ENCODE results near the gene PPP1R27.
A peak's percentile ranks its signal among the peaks of the same experiment; 100 is the strongest.

Gene PPP1R27

DNA sequence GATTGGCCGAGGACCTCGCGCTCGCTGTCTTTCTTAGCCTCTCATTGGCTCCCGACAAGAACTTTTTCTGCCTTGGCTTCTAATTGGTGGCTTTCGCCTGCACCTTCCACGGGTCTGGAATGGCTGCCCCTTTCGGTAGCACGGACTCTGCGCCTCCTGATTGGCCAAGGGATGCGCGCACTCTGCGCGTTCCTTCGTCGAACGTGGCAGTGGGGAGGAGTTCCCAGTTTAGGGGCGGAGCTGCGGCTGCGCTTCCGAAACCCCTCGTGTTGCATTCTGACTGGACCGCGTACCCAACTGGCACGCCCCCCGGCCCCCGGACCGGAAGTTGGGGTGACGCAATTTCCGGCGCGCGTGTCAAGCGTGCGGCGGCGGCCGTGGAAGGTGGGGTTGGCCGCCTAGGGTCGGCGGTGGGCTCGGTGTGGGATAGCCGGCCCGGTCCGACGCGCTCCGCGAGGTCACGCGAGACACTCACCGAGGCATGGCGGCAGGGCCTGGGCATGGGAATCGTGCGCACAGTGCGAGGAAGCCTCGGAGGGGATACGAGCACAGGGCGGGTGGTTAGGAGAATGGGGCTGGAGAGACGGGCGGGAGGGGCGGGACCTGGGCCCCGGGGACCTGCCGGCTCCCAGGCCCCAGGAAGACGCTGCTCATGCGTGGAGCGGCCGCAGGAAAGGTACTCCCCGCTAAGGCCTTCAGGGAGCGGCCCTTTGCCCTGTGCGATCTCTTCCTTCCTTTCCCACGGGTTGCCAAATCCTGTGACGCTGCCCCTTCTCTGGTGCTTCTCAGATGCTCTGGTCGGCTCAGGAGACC, 26.1 kb upstream of the PPP1R27 start:
- DNase-seq (ENCODE audit: low read depth in 3 of 3) = peak; percentile 98 to 99 (median 98)

GRCh38 chr17:81859906-81860755, 25.3 kb upstream of the PPP1R27 start, which contains the start of gene P4HB:
TSS of gene P4HB (minus strand) at chr17:81860535. CDS start at chr17:81860471, 64 bp downstream.
- DNase-seq (ENCODE audit: low read depth in 3 of 3) = peak in 2 of 3 experiments; percentile 94 to 97

DNA sequence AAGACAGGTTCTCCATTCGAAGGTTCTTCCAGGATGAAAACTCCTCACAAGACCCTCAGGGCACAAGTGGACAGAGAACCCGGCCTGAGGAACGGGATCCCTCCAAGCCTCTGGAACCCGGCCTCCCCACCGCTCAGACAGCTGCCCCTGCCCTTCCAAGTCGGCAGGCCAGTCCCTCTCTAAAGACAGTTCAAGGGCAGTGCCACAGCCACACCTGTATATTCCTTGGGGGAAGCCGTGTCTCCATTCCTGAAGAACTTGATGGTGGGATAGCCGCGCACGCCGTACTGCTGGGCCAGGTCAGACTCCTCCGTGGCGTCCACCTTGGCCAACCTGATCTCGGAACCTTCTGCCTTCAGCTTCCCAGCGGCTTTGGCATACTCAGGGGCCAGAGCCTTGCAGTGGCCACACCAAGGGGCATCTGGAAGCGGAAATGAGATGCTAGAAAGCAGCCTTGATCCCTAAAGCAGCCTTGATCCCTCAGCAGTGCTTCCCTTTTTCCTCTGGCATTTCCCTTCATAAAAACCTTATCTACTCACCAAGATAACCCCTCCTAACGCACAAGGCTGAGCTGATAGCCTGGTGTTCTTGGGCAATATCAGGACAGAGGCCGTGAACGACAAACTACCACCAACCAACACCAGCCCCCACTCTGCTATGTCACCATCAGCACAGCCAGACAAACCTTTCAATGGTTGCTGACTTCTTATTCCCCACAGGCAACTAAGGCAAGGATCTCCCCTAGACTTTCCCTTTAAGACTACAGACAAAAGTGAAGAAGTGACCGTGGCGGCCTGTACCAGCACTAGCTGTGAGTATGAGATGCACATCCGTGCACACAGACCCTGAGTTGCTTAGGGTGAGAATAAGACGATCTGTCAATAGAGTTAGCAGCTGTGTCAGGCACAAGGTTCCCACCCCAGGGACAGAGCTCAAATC, 24.4 kb upstream of the PPP1R27 start:
- no peak for DNase-seq (ENCODE audit: low read depth in 3 of 3)

GRCh38 chr17:81858170-81858966, 23.5 kb upstream of the PPP1R27 start:
- DNase-seq (ENCODE audit: low read depth in 3 of 3) = no peak

GRCh38 chr17:81854974-81855774, 20.3 kb upstream of the PPP1R27 start:
- DNase-seq (ENCODE audit: low read depth in 3 of 3) = no peak

GRCh38 chr17:81852237-81852636, 17.4 kb upstream of the PPP1R27 start:
- DNase-seq (ENCODE audit: low read depth in 3 of 3) = no peak

DNA sequence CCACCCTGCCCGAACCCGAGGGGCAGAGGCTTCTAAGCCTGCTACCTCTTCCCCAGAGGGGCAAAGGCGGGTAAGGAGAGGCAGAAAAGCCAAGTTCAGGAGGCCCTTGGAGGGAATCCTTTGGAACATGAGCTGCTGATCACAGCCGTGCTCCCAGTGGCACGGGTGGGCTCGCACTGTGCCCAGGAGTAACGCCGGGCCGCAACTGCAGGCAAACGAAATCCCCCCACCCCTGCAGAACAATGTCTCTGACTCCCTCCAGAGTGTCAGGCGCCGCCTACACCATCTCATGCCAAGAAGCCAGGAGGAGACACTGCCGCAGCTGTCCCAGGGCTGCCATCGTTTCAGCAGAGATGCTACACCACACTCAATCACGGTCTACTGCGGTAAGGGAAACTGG, 16.6 kb upstream of the PPP1R27 start:
- DNase-seq (ENCODE audit: low read depth in 3 of 3) = no peak

- DNase-seq (ENCODE audit: low read depth in 3 of 3) = no peak
These were observed 14.6 kb upstream of the PPP1R27 start for GRCh38 chr17:81849457-81849856.

DNA sequence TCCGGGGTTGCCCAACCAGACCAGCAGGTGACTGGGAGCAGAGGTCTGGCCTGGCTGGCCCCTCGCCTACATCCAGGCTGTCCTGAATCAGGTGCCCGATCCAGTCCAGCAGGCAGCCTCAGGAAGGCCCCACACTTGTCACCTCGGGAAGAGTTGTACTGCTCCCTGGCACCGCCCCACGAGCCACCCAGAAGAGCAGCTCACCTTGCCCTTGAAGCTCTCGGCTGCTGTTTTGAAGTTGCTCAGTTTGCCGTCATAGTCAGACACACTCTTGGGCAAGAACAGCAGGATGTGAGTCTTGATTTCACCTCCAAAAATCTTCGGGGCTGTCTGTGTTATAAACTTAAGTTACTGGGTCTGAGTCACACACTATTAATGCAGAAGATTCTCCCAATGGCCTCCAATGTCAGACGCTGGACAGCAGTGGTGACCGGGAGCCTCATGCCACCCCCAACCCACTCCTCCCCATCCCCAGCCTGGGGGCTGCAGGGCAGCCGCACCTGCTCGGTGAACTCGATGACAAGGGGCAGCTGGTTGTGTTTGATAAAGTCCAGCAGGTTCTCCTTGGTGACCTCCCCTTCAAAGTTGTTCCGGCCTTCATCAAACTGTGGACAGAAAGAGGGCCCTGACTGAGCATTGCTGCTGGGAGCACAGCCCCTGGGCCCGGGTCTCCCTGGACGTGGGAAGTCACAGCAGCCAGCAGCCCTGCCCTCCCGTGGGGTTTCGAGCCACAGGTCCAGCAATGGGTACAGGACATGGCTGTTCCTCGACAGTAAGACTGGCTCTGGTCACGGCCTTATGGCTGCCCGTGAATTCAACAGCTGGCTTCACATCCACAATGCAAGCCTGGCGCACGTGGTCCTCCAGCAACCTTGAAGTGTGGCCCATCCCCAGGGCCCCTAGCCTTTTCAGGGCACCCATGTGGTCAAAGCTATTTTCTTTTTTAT, 12.2 kb upstream of the PPP1R27 start:
- DNase-seq (ENCODE audit: low read depth in 3 of 3) = no peak

- no peak for DNase-seq (ENCODE audit: low read depth in 3 of 3)
These were observed 11.3 kb upstream of the PPP1R27 start for GRCh38 chr17:81845881-81846742.

DNA sequence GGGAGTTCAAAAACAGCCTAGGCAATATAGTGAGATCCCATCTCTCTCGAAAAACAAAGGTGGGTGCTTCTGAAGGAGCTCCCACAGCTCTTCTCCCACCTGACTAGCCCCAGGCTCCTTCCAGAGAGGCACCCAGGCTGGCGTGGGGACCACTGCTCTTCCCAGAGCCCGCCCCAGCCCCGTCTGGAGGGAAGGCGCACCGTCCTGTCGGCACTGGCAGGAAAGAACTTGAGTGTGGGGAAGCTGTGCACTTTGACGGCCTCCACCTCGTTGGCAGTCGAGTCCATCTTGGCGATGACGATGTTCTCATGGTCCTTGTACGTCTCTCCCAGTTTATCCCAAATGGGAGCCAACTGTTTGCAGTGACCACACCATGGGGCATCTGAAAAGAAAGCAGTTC, 10.5 kb upstream of the PPP1R27 start:
- DNase-seq (ENCODE audit: low read depth in 3 of 3) = no peak

GRCh38 chr17:81844887-81845286, 10.0 kb upstream of the PPP1R27 start:
- DNase-seq (ENCODE audit: low read depth in 3 of 3) = no peak

DNA sequence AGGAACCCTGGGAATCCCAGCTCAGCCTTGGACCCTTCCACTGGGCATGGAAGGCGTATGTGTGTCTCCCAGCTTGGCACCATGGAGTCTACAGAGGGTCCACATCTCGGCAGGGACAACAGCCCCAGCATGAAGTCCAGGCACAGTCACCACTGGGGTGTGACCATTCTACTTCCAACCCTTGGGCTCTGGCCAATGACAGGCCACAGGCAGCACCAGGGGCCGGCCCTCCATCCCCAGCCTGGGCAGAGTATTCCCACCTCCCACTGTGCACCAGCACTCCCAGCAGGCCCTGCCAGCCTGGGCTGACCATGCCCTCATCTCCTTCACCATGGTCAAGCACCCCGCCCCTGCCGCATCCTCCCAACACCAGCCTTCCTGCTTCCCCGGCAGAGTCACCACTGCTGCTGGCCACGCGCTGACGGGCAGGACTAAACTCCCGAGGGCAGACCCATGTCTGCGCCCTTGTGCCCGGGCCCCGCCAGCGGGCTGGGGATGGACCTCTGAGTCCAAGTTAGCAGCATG, 9.5 kb upstream of the PPP1R27 start:
- DNase-seq (ENCODE audit: low read depth in 3 of 3) = no peak

DNA sequence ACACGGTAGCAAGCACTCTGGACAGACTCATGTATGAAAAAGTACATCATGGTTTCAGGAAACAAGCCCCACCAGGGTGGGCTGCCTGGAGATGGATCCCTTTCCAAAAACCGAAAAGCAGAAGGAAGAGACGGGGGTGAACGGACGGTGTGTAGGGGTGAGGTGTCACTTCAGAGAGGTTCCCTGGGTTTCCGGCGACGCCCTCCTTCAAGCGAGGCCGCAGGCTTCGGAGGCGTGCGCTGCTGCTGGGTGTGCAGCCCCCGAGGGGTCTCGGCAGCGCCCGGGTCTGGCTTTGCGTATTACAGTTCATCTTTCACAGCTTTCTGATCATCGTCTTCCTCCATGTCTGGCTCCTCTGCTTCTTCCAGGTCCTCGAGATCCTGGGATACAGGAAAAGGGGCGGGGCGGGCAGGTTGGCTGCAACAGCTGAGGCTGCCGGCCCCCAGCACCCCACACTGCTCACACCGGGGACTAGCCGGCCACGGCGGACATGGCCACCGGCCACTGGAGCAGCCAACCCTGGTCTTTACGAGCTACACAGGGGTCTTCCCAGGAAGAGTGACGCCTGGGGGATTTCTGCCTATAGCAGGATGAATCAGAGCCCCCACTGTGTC, 9.0 kb upstream of the PPP1R27 start:
- DNase-seq (ENCODE audit: low read depth in 3 of 3) = no peak

DNA sequence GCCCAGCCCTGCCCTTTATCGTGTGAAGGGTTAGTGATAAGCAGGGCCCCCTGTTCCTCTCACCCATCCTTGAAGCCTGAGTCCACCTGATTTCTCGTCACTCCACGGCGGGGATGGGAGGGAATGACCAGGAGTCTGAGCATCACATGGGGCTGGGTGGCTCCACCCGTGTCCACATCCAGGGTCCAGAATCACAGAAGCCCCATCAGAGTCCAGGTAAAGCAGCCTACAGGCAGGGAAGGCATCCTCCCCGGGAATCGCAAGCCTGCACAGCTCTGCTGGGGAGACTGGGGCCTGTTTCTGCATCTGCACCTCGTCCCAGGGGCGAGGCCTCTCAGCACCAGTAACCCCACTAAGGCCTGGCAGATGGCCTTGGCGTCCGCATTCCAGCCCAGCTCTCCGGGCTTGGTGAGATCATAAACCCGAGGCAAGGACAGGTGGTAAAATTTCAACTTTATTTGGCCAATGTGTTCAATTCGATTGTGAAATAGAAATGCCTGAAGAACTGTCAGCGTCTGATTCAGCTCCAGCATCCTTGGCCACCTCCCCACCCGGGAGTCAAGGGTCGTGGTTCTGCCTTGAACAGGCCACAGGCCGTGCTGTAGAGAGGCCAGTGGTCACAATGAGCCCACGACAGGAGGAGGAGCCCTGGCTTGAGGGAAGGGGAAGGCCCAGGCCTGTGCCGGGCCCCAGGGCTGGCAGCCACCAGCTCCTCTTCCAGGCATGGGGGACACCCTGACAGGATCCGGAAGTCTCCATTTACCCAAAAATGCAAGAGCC, 8.1 kb upstream of the PPP1R27 start:
- DNase-seq (ENCODE audit: low read depth in 3 of 3) = no peak

- no peak for DNase-seq (ENCODE audit: low read depth in 3 of 3)
These were observed 7.5 kb upstream of the PPP1R27 start for GRCh38 chr17:81842378-81842724.

GRCh38 chr17:81841866-81842265, 7.0 kb upstream of the PPP1R27 start:
- no peak for DNase-seq (ENCODE audit: low read depth in 3 of 3)
